GM18519 (cell line): ENCODE measurements around the gene DIRAS1.

Source experiments
- ATAC-seq: cut with Tn5 transposase; IDR thresholded peaks from one replicate; pipeline ENCODE4 v1.9.1; 2021; ENCODE audit warnings: mild to moderate bottlenecking, moderate library complexity; ENCODE audit not compliant: unreplicated experiment, low FRiP score

Gene DIRAS1

DNA sequence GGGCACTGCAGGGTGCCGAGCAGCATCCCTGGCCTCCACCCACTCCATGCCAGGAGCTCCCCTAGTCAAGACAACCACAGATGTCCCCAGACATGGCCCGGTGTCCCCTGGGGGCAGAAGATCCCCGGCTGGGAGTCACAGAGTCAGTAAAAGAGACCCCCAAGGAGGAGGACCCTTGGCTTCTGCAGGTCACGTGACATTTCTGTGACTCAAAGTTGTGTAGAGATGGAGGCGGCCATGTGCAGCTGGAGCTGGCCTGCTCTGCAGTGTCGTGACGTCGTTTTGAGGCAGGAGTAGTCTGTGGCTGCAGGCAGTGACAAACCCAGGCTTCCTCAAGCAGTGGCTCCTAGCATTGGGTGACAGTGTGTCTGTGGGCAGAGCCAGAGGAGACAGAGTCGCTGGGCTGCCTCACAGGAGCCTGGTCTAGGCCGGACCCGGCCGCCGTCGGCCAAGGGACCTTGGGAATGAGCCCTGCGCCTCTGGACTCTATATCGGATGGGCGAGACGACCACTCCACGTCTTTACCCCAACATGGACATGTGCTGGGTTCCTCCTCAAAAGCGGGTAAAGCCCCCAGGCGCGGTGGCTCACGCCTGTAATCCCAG is 7.7 kb upstream of the DIRAS1 start:
- no peak for ATAC-seq

DNA sequence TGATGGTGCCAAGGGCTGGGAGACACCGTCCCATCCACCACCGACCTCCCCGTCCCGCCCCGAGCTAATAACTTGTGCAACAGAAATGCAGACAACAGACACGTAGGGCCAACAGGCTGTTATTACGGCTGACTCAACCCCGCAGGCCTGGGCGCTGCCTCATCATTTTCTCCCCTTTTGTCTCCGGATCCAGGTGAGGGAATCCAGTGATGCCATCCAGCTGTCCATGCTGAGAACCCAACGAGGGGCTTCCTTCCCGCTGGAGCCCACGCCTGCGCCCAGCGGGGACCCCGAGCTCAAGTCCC is 6.4 kb upstream of the DIRAS1 start:
- ATAC-seq = no peak

- no peak for ATAC-seq
These were observed 5.9 kb upstream of the DIRAS1 start for GRCh38 chr19:2726904-2727639.

DNA sequence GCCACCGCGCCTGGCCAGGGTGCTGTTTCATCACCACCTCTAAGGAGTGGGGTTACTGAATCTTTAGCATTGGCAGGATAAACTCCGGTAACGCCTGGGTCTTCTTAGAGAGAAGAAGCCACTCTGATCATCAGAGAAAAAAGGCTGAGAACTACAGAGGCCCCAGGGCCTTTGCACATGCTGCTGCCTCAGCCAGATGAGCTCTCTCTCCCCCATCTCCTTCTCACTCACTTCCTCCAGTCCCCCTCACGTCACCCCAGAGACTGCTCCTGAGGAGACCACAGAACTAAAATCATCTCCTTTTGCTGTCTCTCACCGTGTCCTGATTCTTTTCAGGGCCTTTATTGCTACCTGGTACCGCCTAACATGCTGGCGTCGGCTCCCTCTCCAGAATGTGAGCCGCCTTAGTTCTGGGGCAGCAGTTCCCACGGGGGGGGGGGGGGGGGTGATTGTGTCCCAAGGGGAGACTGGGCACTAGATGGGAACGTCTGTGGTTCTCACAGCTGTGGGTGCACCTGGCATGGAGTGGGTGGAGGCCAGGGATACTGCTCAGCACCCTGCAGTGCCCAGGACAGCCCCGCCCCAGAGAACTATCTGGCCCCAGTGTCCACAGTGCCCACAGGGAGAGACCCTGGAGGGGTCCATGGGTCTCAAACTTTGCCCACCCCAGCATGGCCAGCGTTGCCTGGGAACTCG is 5.1 kb upstream of the DIRAS1 start:
- no peak for ATAC-seq

- no peak for ATAC-seq
These were observed 3.0 kb upstream of the DIRAS1 start for GRCh38 chr19:2724148-2724557.

- no peak for ATAC-seq
These were observed 2.6 kb upstream of the DIRAS1 start for GRCh38 chr19:2723747-2724146.

DNA sequence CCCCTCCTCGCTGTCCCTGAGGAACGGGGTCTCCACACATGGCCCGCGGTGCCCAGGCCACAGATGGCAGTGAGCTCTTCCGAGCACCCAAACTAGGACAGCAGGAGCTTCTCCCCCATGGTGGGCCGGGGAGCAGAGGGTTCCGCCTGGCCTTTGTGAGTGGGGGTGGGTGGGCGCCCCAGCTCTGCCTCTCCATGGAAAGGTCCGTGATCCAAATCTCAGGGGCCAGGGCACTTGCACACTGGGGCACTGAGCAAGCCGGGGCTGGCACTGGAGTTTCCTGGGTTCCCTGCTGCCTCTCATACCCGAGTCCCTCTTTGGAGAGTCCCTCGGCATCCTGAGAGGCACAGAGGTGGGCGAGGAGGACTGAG is 2.2 kb upstream of the DIRAS1 start:
- ATAC-seq = no peak

DNA sequence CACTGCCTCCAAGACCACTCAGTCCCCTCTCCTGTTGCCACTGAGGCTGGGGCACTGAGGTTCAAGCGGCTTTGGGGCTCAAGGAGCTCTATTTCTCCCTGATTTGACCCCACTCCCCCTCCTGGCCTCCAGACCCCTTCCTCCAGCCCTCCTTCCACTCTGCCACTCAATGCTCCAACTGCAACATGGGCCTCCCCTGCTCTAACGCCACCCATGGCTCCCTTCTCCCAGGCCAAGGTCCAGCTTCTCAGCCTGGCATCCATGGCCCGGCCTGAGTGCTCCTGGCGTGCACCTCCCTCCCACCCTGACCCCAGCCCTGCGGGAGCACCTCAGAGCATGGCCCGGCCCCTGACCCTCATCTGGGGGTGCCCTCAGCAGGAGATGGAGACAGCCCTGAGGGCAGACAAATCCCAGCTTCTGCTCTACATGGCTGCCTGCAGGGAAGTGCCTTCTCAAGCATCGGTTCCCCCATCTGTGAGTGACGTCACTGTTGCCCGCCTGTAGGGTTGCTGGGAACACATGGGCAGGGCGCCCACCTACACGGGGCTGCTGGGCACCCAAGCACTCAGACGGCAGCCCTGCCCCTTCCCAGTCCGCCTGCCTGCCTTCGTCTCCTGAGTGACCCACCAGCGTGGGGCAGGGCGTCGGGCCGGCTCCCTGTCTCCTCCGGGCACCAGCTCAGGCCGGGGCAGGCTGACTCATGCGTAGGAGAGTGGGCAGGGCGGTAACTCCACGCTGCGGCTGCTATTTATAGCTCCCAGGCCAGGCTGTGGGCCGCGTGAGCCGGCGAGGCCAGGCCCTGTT is 1.6 kb upstream of the DIRAS1 start:
- ATAC-seq = no peak

GRCh38 chr19:2721570-2722540 is 683 bp upstream of the DIRAS1 start:
- no peak for ATAC-seq

GRCh38 chr19:2719920-2720776 is 1.0 kb downstream of the DIRAS1 start:
- no peak for ATAC-seq

- ATAC-seq = no peak
These were observed 1.9 kb downstream of the DIRAS1 start for GRCh38 chr19:2719232-2719735.

GRCh38 chr19:2717638-2718541 is 3.3 kb downstream of the DIRAS1 start:
- no peak for ATAC-seq

DNA sequence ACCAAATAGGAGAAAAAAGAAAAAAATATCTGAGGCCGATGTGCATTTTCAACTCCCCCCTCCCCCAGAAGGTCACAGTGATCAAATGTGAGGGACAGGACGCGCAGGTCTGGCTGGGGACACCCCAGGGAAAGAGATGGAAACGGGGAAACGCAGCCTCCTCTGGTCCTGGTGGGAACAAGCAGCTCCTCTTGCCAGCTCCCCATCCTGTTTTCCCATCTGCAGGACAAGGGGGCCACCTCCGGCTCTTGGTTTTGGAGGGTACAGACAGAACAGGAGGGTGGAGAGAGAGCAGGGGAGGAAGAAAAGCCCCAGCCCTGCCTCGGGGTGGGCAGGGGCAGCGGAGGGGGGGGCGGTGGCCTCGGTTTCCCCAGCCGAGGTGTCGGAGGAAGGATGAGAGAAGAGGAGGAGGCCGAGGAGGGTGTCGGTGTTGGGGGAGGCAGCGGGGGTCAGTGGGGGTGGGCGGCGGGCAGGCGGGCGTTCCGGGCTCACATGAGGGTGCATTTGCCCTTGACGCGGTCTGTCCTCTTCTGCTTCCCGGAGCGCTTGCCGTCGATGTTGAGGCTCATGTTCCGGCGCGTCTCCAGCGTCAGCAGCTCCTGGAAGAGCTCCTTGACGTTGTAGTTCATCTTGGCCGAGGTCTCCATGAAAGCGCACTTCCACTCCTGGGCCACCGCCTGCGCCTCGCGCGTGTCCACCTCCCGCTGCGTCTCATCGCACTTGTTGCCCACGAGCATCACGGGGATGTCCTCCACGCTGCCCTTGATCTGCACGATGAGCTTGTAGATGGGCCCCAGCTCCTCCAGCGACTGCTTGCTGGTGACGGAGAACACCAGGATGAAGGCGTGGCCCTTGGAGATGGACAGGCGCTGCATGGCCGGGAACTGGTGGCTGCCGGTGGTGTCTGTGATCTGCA is 4.2 kb downstream of the DIRAS1 start:
- no peak for ATAC-seq

DNA sequence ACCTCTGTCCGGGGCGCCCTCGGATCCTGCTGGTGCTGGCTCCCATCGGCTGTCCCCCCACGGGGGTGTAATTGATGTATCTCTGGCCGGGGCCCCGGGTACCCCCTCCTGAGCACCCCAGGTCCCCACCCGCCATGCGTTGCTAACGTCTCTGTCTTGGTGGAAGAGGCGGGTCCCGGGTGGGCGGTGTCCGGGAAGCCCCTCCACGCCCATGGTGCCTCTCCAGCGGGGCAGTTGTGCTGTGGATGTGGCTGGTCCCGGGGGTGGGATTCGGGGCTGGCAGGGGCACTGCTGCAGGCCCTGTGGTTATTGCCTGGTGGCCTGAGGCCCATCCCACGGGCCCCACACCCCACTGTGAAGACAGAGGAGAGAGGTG is 4.9 kb downstream of the DIRAS1 start:
- no peak for ATAC-seq

- ATAC-seq = no peak
These were observed 5.5 kb downstream of the DIRAS1 start for GRCh38 chr19:2715470-2716274.
